GM12892 (cell line): ENCODE data around the gene PNPO.

Experiments used
- DNase-seq: peaks from one replicate; pipeline ENCODE4 v3.0.0; 2011; ENCODE audit not compliant: insufficient read length
- FAIRE-seq: peaks from 2 replicates; lab custom pipeline; 2011; peaks lifted over from hg19 to GRCh38; lab: Jason Lieb, UNC
- POLR2A ChIP-seq: IDR thresholded peaks from 2 replicates; pipeline ENCODE4 v1.6.1; 2011; ENCODE audit warnings: low read depth, low read length, control low read depth
- POLR2AphosphoS5 ChIP-seq: IDR thresholded peaks from 2 replicates; pipeline ENCODE4 v1.6.1; 2011; ENCODE audit warnings: low read depth, low read length, control low read depth
- TAF1 ChIP-seq: IDR thresholded peaks from 2 replicates; pipeline ENCODE4 v1.6.1; 2011; ENCODE audit warnings: low read depth, mild to moderate bottlenecking, control low read depth, low read length, borderline replicate concordance

PNPO gene

DNA sequence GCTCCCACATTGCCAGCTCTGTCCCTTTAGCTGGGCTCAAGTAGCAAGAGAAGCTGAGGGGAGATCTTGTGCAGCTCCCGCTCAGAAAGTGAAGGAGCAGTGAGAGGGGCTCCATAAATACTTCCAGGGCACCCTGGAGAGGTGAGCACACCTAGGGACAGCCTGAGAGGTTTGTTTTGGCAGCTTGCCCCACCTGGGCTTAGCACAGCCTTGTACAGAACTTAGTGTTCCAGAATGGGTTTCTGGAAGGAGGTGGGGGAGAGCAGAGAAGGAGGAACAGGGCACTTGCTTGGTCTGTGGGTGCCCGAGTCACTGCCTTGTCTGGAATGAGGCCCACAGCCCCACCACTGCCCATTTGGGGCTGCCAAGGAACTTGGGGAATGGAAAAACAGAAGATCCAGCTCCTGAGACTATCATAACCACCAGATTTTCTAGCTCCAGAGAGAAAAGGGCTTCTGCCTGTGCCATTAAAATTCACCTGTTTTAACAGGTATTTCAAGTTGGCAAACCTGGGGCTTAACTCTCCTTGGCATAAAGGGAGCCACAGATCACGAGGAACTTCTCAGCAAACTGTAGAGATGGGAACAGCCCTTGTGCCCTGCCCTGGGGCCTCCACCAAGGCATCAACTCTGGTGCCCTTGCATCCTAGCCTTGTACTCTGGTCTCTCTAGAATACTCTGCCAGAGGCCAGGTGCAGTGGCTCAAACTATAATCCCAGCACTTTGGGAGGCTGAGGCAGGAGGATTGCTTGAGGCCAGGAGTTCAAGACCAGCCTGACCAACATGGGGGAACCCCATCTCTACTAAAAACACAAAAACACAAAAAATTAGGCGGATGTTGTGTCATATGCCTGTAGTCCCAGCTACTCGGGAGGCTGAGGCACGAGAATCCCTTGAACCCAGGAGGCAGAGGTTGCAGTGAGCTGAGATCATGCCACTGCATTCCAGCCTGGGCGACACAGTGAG is 14.4 kb downstream of the PNPO start:
- TF ChIP-seq POLR2AphosphoS5 = no peak
- no peak for TF ChIP-seq TAF1
- no peak for TF ChIP-seq POLR2A
- FAIRE-seq (no peak), DNase-seq (no peak)

DNA sequence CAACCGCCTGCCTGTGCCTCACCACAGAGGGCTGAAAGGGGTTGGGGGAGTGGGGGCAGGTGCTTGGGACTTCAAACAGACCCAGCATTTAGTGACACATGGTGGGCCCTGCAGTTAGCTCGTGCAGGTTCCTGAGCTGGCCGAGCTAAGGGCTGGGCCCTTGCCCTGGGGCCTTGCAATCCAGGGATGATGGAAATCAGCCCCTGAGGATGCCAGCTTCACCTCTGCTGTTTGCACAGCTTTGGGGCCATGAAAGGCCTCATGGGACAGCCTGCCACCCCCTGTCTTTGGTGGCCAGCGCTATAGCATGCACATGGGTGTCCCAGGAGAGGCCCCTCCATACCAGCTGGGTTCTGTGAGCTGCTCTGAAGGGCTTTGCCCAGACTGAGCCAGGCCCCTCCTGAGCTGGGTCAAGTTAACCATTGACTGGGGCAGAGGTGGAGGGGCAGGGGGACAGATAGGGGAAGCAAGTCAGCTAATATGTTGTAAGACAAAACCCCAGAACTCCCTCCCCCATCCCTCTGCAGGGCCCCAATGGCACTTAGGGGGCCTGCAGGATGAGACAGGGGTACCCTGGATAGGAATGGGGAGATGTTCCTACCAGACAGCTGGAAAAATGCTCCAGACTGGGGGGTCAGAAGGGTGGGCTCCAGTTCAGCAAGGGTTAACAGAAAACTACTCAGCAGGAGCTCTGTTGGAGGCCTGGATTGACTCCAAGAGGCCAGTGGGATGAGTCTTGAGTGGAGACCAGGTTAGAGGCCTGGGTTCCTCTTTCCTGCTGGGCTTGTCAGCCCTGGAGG is 15.6 kb downstream of the PNPO start:
- no peak for FAIRE-seq
- TF ChIP-seq POLR2AphosphoS5 (no peak), POLR2A (no peak), TAF1 (no peak)
- no peak for DNase-seq

DNA sequence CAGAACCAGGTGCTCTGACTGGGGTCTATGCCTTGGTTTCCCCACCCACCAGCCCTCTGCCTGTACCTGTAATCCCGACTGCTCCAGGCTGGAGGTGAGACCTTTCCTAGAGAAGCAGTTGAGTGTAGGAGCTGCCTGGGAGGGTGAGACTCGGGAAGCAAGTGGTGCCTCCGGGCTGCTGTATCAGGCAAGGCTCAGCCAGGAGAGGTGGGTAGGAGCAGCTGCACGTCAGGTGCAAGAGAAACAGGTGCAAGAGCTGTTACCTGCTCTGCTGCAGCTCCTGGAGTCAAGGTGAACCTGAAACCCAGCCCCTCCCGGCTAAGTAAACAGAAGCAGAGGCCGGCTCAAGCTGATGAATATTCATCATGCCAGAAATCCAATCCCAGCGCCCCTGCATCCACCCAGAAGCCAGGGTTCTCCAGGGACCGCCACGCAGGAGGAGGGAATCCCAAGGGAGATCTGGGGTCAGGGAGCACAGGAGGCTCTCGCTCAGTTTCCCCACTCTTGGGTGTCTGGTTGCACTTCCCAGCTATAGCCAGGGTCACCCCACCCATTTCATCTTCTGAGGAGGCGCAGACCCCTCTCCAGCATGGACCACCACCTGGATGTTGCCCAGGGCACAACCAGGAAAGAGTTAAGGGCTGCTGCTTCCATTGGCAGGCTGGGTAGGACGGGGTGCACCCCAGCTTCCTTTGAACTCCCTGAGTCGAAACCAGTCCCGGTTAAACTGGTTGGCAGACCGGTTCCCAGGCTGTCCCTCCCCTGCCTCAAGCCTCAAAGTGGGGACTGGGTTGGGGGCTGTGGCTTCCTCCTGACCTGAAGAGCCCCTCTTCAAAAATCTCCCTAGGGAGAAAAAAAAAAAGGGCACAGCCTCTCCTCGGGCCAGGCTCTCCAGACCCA is 16.5 kb downstream of the PNPO start, which contains the start of gene PRR15L:
TSS of gene PRR15L (minus strand) at position 293 of the 900 bp plus-strand sequence. CDS start 4,649 bp downstream, outside the sequence.
- TF ChIP-seq TAF1 (no peak), POLR2AphosphoS5 (no peak)
- DNase-seq (no peak), FAIRE-seq (no peak)

DNA sequence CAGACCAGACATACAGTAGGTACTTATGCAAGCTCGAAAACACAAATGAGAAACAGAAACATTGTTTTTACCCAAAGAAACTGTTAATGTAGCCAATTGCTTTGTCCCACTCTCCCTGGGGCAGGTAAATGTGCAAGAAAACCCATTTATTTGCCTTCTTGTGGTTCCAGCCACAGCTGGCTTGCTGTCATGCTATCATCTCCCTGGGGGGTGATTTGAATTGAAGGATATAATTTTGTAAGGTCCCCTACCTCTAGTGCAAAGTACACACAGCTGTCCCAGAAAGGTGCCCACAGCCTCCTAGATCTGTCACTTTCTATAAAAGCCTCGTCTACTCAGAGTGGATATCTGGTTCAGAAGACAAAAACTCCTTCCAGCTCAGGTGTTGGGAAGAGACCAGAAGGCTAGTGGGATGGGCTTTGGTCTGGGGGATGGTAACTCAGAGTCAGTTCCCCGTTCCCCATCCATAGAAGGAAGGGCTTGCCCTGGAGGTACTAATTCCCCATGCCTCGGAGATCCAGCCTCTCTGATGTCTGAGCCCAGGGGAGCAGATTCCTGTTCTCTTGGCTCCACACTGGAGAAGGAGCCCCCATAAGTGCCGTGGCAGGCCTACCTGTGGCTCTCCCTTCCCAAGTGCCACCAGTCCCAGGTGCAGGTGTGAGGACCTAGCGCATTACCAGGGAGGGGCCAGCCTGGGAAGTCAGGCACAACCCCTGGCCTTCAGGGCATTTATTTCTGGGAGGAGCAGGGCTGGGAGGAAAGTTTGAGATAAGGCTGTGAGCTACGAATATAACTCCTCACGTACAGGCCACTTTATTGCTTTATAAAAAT is 18.7 kb downstream of the PNPO start:
- DNase-seq = no peak
- no peak for FAIRE-seq
- no peak for TF ChIP-seq TAF1
- TF ChIP-seq POLR2A = no peak
- TF ChIP-seq POLR2AphosphoS5 = no peak

DNA sequence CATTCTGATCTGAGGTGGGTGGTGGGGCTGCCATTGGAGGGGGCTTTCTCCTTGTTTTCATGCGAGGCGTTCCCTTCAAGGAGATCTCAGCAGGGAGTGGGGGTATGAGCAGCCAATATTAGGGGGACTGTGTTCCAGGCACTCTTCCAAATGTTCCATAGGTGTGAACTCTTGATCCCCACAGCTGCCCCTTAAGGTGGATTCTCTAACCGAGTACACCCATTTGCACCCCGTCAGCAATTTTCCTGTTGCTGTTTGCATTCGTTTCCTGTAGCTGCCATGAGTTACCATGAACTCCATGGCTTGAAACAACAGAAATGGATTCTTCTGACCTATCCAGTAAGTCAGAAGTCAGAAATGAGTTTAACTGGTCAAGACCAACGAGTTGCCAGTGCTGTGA is 20.0 kb downstream of the PNPO start:
- TF ChIP-seq TAF1 (no peak), POLR2AphosphoS5 (no peak), POLR2A (no peak)
- FAIRE-seq (no peak), DNase-seq (no peak)

DNA sequence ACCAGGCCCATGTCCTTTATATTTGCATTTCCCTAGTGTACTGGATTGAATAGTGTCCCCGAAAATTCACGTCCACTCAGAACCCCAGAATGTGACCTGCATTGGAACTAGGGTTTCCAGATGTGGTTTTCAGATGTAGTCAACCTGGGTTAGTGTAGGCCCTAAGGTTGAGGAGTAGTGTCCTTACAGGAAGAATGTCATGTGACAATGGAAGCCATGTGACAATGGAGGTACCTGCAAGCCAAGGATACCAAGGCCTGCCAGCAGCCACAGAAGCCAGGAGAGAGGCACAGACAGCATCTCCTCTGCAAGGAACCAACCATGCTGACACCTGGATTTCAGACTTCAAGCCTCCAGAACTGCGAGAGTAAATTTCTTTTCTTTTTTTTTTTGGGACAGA is 21.5 kb downstream of the PNPO start:
- FAIRE-seq = no peak
- DNase-seq = no peak
- TF ChIP-seq TAF1 (no peak), POLR2AphosphoS5 (no peak), POLR2A (no peak)

DNA sequence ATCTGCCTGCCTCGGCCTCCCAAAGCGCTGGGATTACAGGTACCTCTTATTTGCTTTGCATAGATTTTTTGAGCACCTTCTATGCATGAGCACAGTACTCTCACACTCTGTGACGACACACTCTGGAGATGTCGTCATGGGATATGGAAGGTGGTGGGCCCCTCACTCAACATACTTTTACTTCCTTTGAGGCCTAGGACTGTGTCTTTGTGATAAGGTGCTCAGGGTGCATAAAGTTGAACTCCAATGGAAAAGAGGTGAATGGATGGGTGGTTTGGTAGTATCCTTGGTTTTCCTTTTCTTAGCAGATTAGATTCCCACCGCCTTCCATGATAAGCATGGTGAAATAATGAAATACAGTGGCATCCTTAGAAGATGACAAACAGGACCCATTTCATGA is 23.5 kb downstream of the PNPO start:
- no peak for FAIRE-seq

DNA sequence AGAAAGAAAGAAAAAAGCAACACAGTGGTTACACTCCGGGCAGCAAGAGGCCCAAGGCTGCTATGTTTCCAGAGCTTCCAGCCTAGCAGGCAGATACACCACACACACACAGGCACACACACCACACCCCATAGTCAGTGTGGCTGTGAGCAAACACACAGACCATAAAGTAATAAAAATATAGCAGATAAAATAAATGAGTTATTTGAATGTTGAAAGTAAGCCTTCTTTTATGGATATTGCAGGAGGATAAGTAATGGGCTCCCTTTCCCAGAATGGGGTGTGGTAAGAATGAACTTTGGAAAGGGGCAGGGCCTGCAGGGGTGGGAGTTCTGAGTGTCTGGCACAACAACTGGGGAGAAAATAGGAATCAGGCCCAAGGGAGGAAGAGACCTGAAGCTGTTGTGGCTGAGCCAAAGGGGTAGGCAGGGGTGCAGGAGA is 24.7 kb downstream of the PNPO start:
- TF ChIP-seq POLR2AphosphoS5 = no peak
- no peak for TF ChIP-seq TAF1
- TF ChIP-seq POLR2A = no peak
- DNase-seq (no peak), FAIRE-seq (no peak)

More for the DNA sequence above, 23.5 kb downstream of the PNPO start:
- no peak for DNase-seq
- TF ChIP-seq TAF1 = no peak
- no peak for TF ChIP-seq POLR2AphosphoS5
- TF ChIP-seq POLR2A = no peak

DNA sequence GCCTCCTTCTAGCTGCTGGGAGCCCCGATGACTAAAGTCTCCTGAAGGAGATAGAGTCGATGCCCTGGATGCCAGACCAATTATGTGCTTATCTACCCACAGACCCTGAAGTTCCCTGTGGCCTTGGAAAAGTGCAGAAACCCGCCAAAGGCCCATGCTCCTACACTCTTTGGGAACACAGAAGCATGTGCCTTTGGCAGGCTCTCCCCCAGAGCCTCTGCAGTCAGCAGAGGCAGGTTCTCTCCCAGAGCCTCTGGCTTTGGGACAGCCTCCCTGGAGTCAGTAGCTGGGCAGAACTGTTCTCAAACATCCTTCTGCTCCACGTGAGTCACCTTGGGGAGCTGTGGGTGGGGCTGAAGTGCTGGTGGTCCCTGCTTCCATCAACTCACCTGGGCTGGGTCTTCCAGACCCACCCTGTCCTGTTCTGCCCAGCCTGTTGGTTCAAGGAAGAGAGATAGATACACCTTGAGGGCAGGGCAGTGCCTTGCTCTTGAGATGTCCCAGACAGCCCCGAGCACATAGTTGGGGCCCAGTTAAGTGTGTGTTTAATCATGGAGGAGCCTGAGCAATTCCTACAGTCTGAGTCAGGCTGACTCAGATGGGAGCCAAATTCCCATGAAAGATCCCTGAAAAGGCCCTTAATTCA is 26.4 kb downstream of the PNPO start:
- no peak for TF ChIP-seq TAF1
- no peak for TF ChIP-seq POLR2A
- TF ChIP-seq POLR2AphosphoS5 = no peak
- FAIRE-seq (no peak), DNase-seq (no peak)
